HL-60 (cell line): ENCODE measurements around the gene COL18A1.

Experiments
- DNase-seq, 2 experiments: peaks; one replicate each; pipeline ENCODE4 v3.0.0-alpha.2; 2010 to 2020; ENCODE audit warnings: low read depth in 1 of 2, low spot score in 1 of 2
- H3K27ac ChIP-seq: fragments of 250-450 bp; sonication (Bioruptor Pico); replicated peaks from 2 replicates; pipeline ENCODE4 v1.5.1; 2020; ENCODE audit warnings: mild to moderate bottlenecking, moderate library complexity
- H3K27me3 ChIP-seq: fragments of 250-450 bp; sonication (Bioruptor Pico); 2 replicates; pipeline ENCODE4 v1.5.1; 2021; ENCODE audit warnings: mild to moderate bottlenecking, moderate library complexity; ENCODE audit not compliant: insufficient read depth, poor library complexity, severe bottlenecking
- H3K4me3 ChIP-seq: replicated peaks from 2 replicates; pipeline ENCODE4 v1.5.1; 2011; ENCODE audit warnings: mild to moderate bottlenecking, control low read depth, low read length; ENCODE audit not compliant: insufficient read depth
- CTCF ChIP-seq: IDR thresholded peaks from one replicate; pipeline ENCODE4 v1.5.1; 2011; ENCODE audit warnings: low read length, control low read depth, inconsistent platforms; ENCODE audit not compliant: insufficient read depth
- GABPA ChIP-seq: IDR thresholded peaks from 2 replicates; pipeline ENCODE4 v1.6.1; 2012; ENCODE audit warnings: low read depth
- POLR2AphosphoS5 ChIP-seq: IDR thresholded peaks from 2 replicates; pipeline ENCODE4 v1.6.1; 2012; ENCODE audit warnings: low read depth
- REST ChIP-seq: IDR thresholded peaks from 2 replicates; pipeline ENCODE4 v1.6.1; 2012; ENCODE audit warnings: low read depth; ENCODE audit not compliant: insufficient replicate concordance
- SPI1 ChIP-seq: IDR thresholded peaks from 2 replicates; pipeline ENCODE4 v1.6.1; 2012; ENCODE audit warnings: low read depth, mild to moderate bottlenecking, borderline replicate concordance
- long read RNA-seq: library from polyadenylated mRNA; unstranded; transcript quantifications from one replicate; pipeline ENCODE4 v2.0.0, GENCODE V29; 2020

COL18A1 gene
- long read RNA-seq, partial matches to known transcripts = 3 of 9 reads
- long read RNA-seq, other reads (novel, unspliced or antisense) = 6 of 9 reads

- peaks cover 47% of the 10 kb centered on the region for H3K27me3 ChIP-seq
- TF ChIP-seq SPI1 (no peak), REST (no peak), CTCF (no peak), GABPA (no peak), POLR2AphosphoS5 (no peak)
- no peak within 1 kb of the TSS for H3K4me3 ChIP-seq
- DNase-seq = no peak
- no peak within 1 kb of the TSS for H3K27ac ChIP-seq
These were observed at the start of gene COL18A1 for GRCh38 chr21:45404730-45405270. Gene COL18A1 (plus strand): TSS chr21:45405165. CDS start chr21:45405231, 66 bp downstream.

GRCh38 chr21:45355573-45355972 lies 49.4 kb upstream of the COL18A1 start:
- peaks cover 9% of the 10 kb centered on the region for H3K27me3 ChIP-seq
- no peak for TF ChIP-seq POLR2AphosphoS5
- TF ChIP-seq SPI1 = no peak
- TF ChIP-seq CTCF = no peak
- no peak for TF ChIP-seq REST
- TF ChIP-seq GABPA = no peak
- H3K4me3 ChIP-seq = no peak overlapping the region
- no peak overlapping the region for H3K27ac ChIP-seq
- no peak for DNase-seq

- no peak for DNase-seq
- TF ChIP-seq REST (no peak), GABPA (no peak), SPI1 (no peak), CTCF (no peak), POLR2AphosphoS5 (no peak)
- Histone ChIP-seq H3K4me3 (no peak overlapping the region), H3K27me3 (peaks cover 9% of the 10 kb centered on the region), H3K27ac (no peak overlapping the region)
These were observed 48.7 kb upstream of the COL18A1 start for GRCh38 chr21:45356251-45356650.
